Measurements from ENCODE around the gene PASK. TPM values are rescaled to one million over a fixed set of nuclear protein-coding genes. Genes with fewer than 3 reads are reported as not detected.

Gene PASK
- polyA plus RNA-seq, 1 donor (not counting 4 experiments of a cell fraction or from before 2014, with no cell fraction given) = 4.3 TPM

- DNase-seq (ENCODE audit: low read depth, low spot score) = no peak
Measured at GRCh38 chr2:241148239-241148638, 1.0 kb downstream of the PASK start.

GRCh38 chr2:241147336-241147735, 1.9 kb downstream of the PASK start:
- no peak for DNase-seq (ENCODE audit: low read depth, low spot score)
- peaks cover 16% of the 10 kb centered on the region for H3K4me1 ChIP-seq (ENCODE audit: control insufficient read depth, extremely low read depth, insufficient read depth, low read length)
- peaks cover 0 to 2% of the 10 kb centered on the region in 2 experiments for H3K36me3 ChIP-seq (ENCODE audit: control insufficient read depth in 2 of 2, extremely low read depth in 1 of 2, insufficient read depth in 2 of 2, low read length in 2 of 2)
- no peaks in the 10 kb centered on the region for H4K20me1 ChIP-seq (ENCODE audit: control insufficient read depth, extremely low read depth, insufficient read depth, low read length)
- no peak overlapping the region for H3K4me3 ChIP-seq (ENCODE audit: control insufficient read depth in 2 of 3, extremely low read depth in 1 of 3, insufficient read depth in 2 of 3, low read depth in 1 of 3, low read length in 3 of 3)
- FAIRE-seq = no peak
- no peaks in the 10 kb centered on the region for H3K9me1 ChIP-seq (ENCODE audit: control insufficient read depth, extremely low read depth, insufficient read depth, low read length)
- no peaks in the 10 kb centered on the region for H3K27me3 ChIP-seq (ENCODE audit: control insufficient read depth, extremely low read depth, insufficient read depth, low read length)
- no peak overlapping the region for H3K27ac ChIP-seq (ENCODE audit: control insufficient read depth, insufficient read depth, low read length)
- no peak overlapping the region for H3K4me2 ChIP-seq (ENCODE audit: control insufficient read depth, extremely low read depth, insufficient read depth, low read depth, low read length)
- H3K9ac ChIP-seq (ENCODE audit: control insufficient read depth, extremely low read depth, insufficient read depth, low read length) = no peak overlapping the region
- H3K9me3 ChIP-seq (ENCODE audit: control insufficient read depth, low read depth, low read length) = no peaks in the 10 kb centered on the region
- H2AFZ ChIP-seq (ENCODE audit: control insufficient read depth, low read length) = no peak overlapping the region
- peaks cover 17% of the 10 kb centered on the region for H3K79me2 ChIP-seq (ENCODE audit: control insufficient read depth, insufficient read depth, low read length)
- no peak for TF ChIP-seq CTCF (optimal IDR thresholded peaks at IDR 0.05 in 1 of 3, IDR thresholded peaks at IDR 0.05 in 1 of 3, conservative IDR thresholded peaks at IDR 0.05 in 1 of 3; ENCODE audit: extremely low read depth in 1 of 3, insufficient read depth in 2 of 3, low read length in 3 of 3)
- dilution Hi-C loops (cut with MboI; ENCODE audit: extremely low pct_ligation_motif_present, low sequenced_read_pairs) = no loop called here

More at GRCh38 chr2:241148239-241148638, 1.0 kb downstream of the PASK start:
- Histone ChIP-seq H3K79me2 (ENCODE audit: control insufficient read depth, insufficient read depth, low read length) (peaks cover 18% of the 10 kb centered on the region), H3K4me2 (ENCODE audit: control insufficient read depth, extremely low read depth, insufficient read depth, low read depth, low read length) (peak overlapping the region; percentile 85), H3K9ac (ENCODE audit: control insufficient read depth, extremely low read depth, insufficient read depth, low read length) (peak overlapping the region; percentile 84), H3K27ac (ENCODE audit: control insufficient read depth, insufficient read depth, low read length) (no peak overlapping the region), H3K4me3 (ENCODE audit: control insufficient read depth in 2 of 3, extremely low read depth in 1 of 3, insufficient read depth in 2 of 3, low read depth in 1 of 3, low read length in 3 of 3) (peak overlapping the region in 2 of 3 experiments; percentile 78 to 88), H4K20me1 (ENCODE audit: control insufficient read depth, extremely low read depth, insufficient read depth, low read length) (no peaks in the 10 kb centered on the region), H3K36me3 (ENCODE audit: control insufficient read depth in 2 of 2, extremely low read depth in 1 of 2, insufficient read depth in 2 of 2, low read length in 2 of 2) (peaks cover 0 to 4% of the 10 kb centered on the region in 2 experiments), H3K9me3 (ENCODE audit: control insufficient read depth, low read depth, low read length) (no peaks in the 10 kb centered on the region), H3K9me1 (ENCODE audit: control insufficient read depth, extremely low read depth, insufficient read depth, low read length) (no peaks in the 10 kb centered on the region), H3K27me3 (ENCODE audit: control insufficient read depth, extremely low read depth, insufficient read depth, low read length) (no peaks in the 10 kb centered on the region), H2AFZ (ENCODE audit: control insufficient read depth, low read length) (peak overlapping the region; percentile 75), H3K4me1 (ENCODE audit: control insufficient read depth, extremely low read depth, insufficient read depth, low read length) (peaks cover 16% of the 10 kb centered on the region)
- dilution Hi-C loops (cut with MboI; ENCODE audit: extremely low pct_ligation_motif_present, low sequenced_read_pairs) = no loop called here
- no peak for TF ChIP-seq EZH2 (IDR thresholded peaks at IDR 0.05; ENCODE audit: low read length)
- TF ChIP-seq CTCF (optimal IDR thresholded peaks at IDR 0.05 in 1 of 3, IDR thresholded peaks at IDR 0.05 in 1 of 3, conservative IDR thresholded peaks at IDR 0.05 in 1 of 3; ENCODE audit: extremely low read depth in 1 of 3, insufficient read depth in 2 of 3, low read length in 3 of 3) = no peak
- FAIRE-seq = no peak
